Measurements from ENCODE around the gene SLC35F1.

DNA sequence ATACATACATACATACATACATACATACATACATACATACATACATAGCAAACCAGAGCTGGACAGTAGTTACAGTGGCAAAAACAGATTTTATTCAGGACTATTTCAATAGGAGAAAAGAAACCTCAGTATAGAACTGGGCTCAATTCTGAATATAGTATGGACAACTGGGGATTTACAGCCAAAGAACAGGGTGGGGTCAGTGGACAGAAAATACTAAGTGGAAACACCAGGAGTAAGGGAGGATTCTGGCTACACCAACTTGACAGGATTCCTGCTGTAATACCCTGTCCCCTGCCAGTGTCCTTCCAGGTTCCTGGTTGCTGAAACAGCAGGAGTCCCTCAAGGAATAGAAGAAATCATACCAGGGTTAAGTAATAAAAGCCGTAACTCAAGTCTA is 293.1 kb downstream of the SLC35F1 start:
- no peak for TF ChIP-seq TAF1 (IDR thresholded peaks at IDR 0.05; ENCODE audit: low read depth, low read length)
- TF ChIP-seq POLR2A (IDR thresholded peaks at IDR 0.05; ENCODE audit: low read depth, low read length), result no peak

Measured in GM12891 (cell line).